ENCODE results near the gene C10orf90. TPM values are rescaled to one million over a fixed set of nuclear protein-coding genes. Genes with fewer than 3 reads are reported as not detected.

The C10orf90 gene
- total RNA-seq, 4 donors from 2014 or later: 2.7 to 5.8 (median 4.0) TPM

DNA sequence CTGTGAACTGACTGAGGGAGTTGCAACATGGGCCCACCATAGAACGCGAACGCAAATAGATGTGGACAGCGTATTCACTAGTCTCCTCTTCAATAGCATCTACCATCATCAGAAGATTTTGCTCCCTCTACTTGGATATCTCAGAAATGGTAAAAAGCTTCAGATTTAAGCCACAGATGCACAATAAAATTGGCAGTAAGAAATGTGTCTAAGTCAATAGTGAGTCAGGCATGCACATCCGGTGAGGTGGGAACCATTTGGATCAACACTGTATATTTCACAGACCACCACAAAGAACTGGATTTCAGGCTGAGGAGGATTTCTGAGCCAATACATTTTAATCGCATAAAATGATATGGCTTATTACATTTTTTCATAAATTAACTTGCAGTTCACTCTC, 170.7 kb downstream of the C10orf90 start:
- TF ChIP-seq, protein P1, sequence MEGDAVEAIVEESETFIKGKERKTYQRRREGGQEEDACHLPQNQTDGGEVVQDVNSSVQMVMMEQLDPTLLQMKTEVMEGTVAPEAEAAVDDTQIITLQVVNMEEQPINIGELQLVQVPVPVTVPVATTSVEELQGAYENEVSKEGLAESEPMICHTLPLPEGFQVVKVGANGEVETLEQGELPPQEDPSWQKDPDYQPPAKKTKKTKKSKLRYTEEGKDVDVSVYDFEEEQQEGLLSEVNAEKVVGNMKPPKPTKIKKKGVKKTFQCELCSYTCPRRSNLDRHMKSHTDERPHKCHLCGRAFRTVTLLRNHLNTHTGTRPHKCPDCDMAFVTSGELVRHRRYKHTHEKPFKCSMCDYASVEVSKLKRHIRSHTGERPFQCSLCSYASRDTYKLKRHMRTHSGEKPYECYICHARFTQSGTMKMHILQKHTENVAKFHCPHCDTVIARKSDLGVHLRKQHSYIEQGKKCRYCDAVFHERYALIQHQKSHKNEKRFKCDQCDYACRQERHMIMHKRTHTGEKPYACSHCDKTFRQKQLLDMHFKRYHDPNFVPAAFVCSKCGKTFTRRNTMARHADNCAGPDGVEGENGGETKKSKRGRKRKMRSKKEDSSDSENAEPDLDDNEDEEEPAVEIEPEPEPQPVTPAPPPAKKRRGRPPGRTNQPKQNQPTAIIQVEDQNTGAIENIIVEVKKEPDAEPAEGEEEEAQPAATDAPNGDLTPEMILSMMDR (IDR thresholded peaks at IDR 0.05): no peak
- no peak for TF ChIP-seq POLR2A (IDR thresholded peaks at IDR 0.05)
- 95 to 97% methylated on average over 6 of the region's 6 CpGs for WGBS, 2 donors
- H3K4me3 ChIP-seq (ENCODE audit: low read depth, poor library complexity, severe bottlenecking): no peak overlapping the region
- DNase-seq (ENCODE audit: low spot score in 2 of 2): no peak
- intact Hi-C loops (cut with DNase I; ENCODE audit: low total_unique reads): loop anchor here (10.0 kb wide), 1 partner anchor 515 kb away; no protein-coding TSS in a partner anchor

DNA sequence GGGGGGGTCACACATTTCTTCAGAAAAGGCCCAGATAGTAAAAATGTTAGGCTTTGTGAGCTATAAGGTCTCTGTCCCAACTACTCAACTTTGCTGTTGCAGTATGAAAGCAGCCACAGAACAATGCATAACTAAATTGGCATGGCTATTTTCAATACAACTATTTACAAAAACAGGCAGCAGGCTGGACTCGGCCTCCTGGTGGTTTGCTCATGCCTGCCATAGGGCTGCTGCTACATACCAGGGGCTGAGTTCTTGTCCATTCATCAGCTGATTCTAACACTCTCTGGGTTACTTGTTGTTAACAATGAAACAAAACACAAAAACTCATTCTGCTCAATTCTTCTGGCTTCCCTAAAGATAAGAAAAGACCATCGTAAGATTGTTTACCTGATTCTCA, 172.8 kb downstream of the C10orf90 start:
- DNase-seq (ENCODE audit: low spot score in 2 of 2): no peak
- no peak for TF ChIP-seq POLR2A (IDR thresholded peaks at IDR 0.05)
- TF ChIP-seq, protein P1 (IDR thresholded peaks at IDR 0.05): no peak
- 89 to 94% methylated on average over 2 of the region's 2 CpGs for WGBS, 2 donors
- H3K4me3 ChIP-seq (ENCODE audit: low read depth, poor library complexity, severe bottlenecking): no peak overlapping the region
- intact Hi-C loops (cut with DNase I; ENCODE audit: low total_unique reads): no loop called here

DNA sequence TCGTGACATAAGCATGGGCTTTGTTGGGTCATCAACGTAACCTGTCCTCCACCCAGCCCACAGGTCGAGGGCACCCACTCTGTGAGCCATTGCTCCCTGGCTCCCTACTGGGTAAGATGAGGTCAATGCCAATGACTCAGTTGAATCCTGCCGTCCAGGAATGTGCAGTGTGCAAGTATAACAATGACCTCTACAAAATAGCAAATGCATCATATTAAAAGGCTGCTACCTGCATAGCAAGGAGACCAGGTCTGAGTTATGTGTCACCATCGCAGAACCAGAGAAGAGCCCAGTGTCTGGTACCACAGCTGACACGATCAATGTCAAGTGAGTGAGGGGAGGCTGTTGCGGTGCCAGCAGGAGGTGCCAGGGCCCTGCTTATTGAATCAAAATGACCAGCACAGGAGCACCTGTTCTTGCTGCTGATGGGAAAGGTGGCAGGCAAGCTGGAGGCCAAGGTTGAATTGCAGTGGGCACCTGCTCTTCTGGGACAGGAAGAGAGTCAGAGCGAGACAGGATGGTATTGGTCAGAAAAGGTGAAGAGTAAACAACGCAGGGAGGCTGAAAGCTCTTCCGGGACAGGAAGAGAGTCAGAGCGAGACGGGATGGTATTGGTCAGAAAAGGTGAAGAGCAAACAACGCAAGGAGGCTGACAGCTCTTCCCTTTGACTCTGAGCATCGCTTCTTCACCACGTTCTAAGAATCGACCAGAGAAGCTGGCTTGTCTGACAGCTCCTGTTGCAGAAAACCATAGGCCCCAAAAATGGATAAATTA, 173.5 kb downstream of the C10orf90 start:
- WGBS, 2 donors: 81 to 91% methylated on average over 16 of the region's 16 CpGs
- TF ChIP-seq, protein P1 (IDR thresholded peaks at IDR 0.05): no peak
- TF ChIP-seq POLR2A (IDR thresholded peaks at IDR 0.05): no peak
- no peak for DNase-seq (ENCODE audit: low spot score in 2 of 2)
- H3K4me3 ChIP-seq (ENCODE audit: low read depth, poor library complexity, severe bottlenecking): no peak overlapping the region
- intact Hi-C loops (cut with DNase I; ENCODE audit: low total_unique reads): no loop called here

DNA sequence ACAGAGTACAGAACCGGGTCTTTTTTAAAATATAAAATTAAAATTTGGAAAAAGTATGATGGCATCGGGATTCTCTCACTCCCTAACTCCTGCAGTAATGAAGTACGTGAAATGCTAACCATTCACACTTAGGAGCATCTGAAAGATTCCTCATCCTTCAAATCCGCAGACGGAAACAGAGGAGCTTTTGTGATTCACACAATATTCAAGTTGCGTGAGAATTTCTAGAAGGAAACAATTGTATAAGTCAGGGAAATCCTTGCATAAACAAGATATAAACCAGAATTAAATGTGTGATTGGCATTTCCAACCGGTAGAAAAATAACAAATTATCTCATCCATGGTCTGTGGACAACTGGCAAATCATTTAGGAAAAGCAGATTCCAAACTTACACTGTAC, 179.0 kb downstream of the C10orf90 start:
- DNase-seq (ENCODE audit: low spot score in 2 of 2): no peak
- no peak overlapping the region for H3K4me3 ChIP-seq (ENCODE audit: low read depth, poor library complexity, severe bottlenecking)
- TF ChIP-seq, protein P1 (IDR thresholded peaks at IDR 0.05): no peak
- no peak for TF ChIP-seq POLR2A (IDR thresholded peaks at IDR 0.05)
- intact Hi-C loops (cut with DNase I; ENCODE audit: low total_unique reads): no loop called here
- whole genome bisulfite sequencing, 2 donors: 69 to 76% methylated on average over 7 of the region's 7 CpGs

DNA sequence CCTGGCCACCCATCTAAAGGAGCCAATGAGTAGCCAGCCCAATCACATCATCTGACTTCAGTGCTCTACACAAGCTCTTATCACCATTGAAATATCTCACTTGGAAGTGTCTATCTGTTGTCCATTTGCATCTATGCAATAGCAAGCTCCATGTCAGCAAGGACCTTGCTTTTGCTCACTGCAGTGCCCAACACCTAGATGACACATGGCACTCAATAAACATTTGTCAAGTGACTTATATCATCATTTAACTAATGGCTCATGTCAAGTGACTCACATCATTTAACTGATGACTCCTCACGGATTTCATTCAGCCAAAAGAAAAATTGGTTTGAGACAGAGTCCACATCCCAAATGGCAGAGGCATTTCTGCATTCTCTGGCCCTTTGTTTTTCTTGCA, 189.3 kb downstream of the C10orf90 start:
- no peak for DNase-seq (ENCODE audit: low spot score in 2 of 2)
- intact Hi-C loops (cut with DNase I; ENCODE audit: low total_unique reads): no loop called here
- 60 to 90% methylated on average over 1 of the region's 1 CpG for WGBS, 2 donors
- TF ChIP-seq POLR2A (IDR thresholded peaks at IDR 0.05): no peak
- TF ChIP-seq, protein P1 (IDR thresholded peaks at IDR 0.05): no peak
- no peak overlapping the region for H3K4me3 ChIP-seq (ENCODE audit: low read depth, poor library complexity, severe bottlenecking)

DNA sequence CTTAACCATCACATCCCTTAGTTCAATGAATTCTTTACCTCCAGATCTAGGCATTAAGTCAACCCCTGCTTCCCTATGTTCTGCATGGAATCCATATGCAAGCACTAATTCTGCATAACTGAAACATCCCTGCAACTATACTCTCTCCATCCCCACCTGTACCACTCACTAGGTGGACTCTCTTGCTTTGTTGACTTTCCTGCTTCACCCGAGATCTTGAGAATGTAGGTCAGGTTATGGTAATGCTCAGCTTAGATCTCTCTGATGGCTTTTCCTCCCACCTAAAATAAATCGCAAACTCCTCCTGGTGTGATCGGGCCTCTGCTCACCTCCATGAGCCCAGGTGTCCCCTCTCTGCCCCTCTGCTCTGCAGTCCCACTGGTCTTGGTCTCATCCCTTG, 189.8 kb downstream of the C10orf90 start:
- intact Hi-C loops (cut with DNase I; ENCODE audit: low total_unique reads): no loop called here
- TF ChIP-seq POLR2A (IDR thresholded peaks at IDR 0.05): no peak
- TF ChIP-seq, protein P1 (IDR thresholded peaks at IDR 0.05): no peak
- WGBS, 2 donors: 95% methylated on average over 3 of the region's 3 CpGs
- no peak overlapping the region for H3K4me3 ChIP-seq (ENCODE audit: low read depth, poor library complexity, severe bottlenecking)
- no peak for DNase-seq (ENCODE audit: low spot score in 2 of 2)
